Stomach (tissue), 9 donors: ENCODE measurements around the gene GCN1. TPM values are rescaled to one million over a fixed set of nuclear protein-coding genes. Genes with fewer than 3 reads are reported as not detected.

Source experiments
- DNase-seq, 2 donors: peaks; one replicate each; pipeline versions ENCODE4 v3.0.0 to v3.0.0-alpha.2; 2013 to 2019
- H3K27ac ChIP-seq, 5 donors: fragments of 200-600 bp in 4 of 5; sonication (generic) in 4 of 5; one replicate each; pipeline ENCODE4 v1.5.1; 2013 to 2019; ENCODE audit warnings: mild to moderate bottlenecking in 1 of 5, moderate library complexity in 1 of 5
- H3K27me3 ChIP-seq, 3 donors: fragments of 200-600 bp; sonication (generic); one replicate each; pipeline ENCODE4 v1.5.1; 2017 to 2019; ENCODE audit warnings: mixed run types in 1 of 3
- H3K36me3 ChIP-seq, 4 donors: fragments of 200-600 bp; sonication (generic); 1 replicate in 3 of 4; 2 replicates in 1 of 4; pipeline ENCODE4 v1.5.1; 2016 to 2019
- H3K4me1 ChIP-seq, 4 donors: fragments of 200-600 bp; sonication (generic); one replicate each; pipeline ENCODE4 v1.5.1; 2016 to 2019
- H3K4me3 ChIP-seq, 4 donors: fragments of 200-600 bp; sonication (generic) in 3 of 4; one replicate each; pipeline ENCODE4 v1.5.1; 2016 to 2019; ENCODE audit warnings: mild to moderate bottlenecking in 1 of 4
- H3K9me3 ChIP-seq, 4 donors: fragments of 200-600 bp; sonication (generic); one replicate each; pipeline ENCODE4 v1.5.1; 2016 to 2019
- CTCF ChIP-seq, 7 experiments: fragments of 450-650 bp in 4 of 7; fragments of 200-600 bp in 3 of 7; sonication (generic) in 3 of 7; IDR thresholded peaks; one replicate each; pipeline ENCODE4 v1.5.1; 2016 to 2019; ENCODE audit warnings: antibody characterized with exemption in 7 of 7, control low read depth in 2 of 7, mild to moderate bottlenecking in 1 of 7
- EP300 ChIP-seq: sonication (generic); formaldehyde crosslinking; IDR thresholded peaks from one replicate; pipeline ENCODE4 v1.6.1; 2017; ENCODE audit warnings: antibody characterized with exemption
- POLR2A ChIP-seq, 4 donors: fragments of 450-650 bp; IDR thresholded peaks; one replicate each; pipeline ENCODE4 v1.6.1; 2016; ENCODE audit warnings: antibody characterized with exemption in 4 of 4, control low read depth in 2 of 4, mild to moderate bottlenecking in 1 of 4, moderate library complexity in 1 of 4
- POLR2AphosphoS5 ChIP-seq, 3 donors: sonication (generic); formaldehyde crosslinking; IDR thresholded peaks; one replicate each; pipeline ENCODE4 v1.6.1; 2016; ENCODE audit warnings: antibody characterized with exemption in 3 of 3
- WGBS, 5 donors: extraction: QIAGEN DNeasy Blood & Tissue Kit in 3 of 5; methylation state at CpG; one replicate each; pipeline versions ENCODE4 v1.1.5 to v1.1.7; 2013 to 2018; 5-methylcytosine and 5-hydroxymethylcytosine counted together
- intact Hi-C: fragments of 100-400 bp; cut with DNase I; formaldehyde crosslinking; loops from one replicate; pipeline ENCODE4 v1.15.1; 2023; ENCODE audit warnings: low total_unique reads
- polyA plus RNA-seq, 3 donors: library from polyadenylated mRNA; stranded (reverse); fragments of 200-250 nt; gene quantifications; one replicate each; pipeline ENCODE4 v1.2.3, GENCODE V29; 2013
- total RNA-seq, 5 donors: library from RNA; depleted of rRNA; stranded (reverse); fragments of >200 nt; gene quantifications; one replicate each; pipeline versions ENCODE4 v1.1.0 to v1.2.3, GENCODE V29; 2014 to 2016
- donor health status: healthy with polysubstance abuse.
- donor health status: Bipolar disorder and iron deficiency.
- donor health status: healthy.

Gene GCN1
- total and polyA plus RNA-seq, 8 donors, result 8.7 to 226 (median 98.1) TPM

- H3K27ac ChIP-seq, result no peak overlapping the region
- intact Hi-C loops, result no loop called here
- WGBS, 5 donors, result 90 to 99% (median 97%) methylated on average over 8 to 10 of the region's 10 CpGs
- peaks cover 97 to 100% (median 100%) of the 10 kb centered on the region in 4 donors for H3K36me3 ChIP-seq
- H3K4me1 ChIP-seq, result no peaks in the 10 kb centered on the region
- H3K27me3 ChIP-seq, result no peaks in the 10 kb centered on the region
- no peaks in the 10 kb centered on the region for H3K9me3 ChIP-seq
- TF ChIP-seq POLR2AphosphoS5 (IDR thresholded peaks at IDR 0.05) (no peak), POLR2A (IDR thresholded peaks at IDR 0.05) (no peak), EP300 (no peak), CTCF (IDR thresholded peaks at IDR 0.05) (no peak)
- DNase-seq, result no peak
- H3K4me3 ChIP-seq, result no peak overlapping the region
Measured at GRCh38 chr12:120158351-120158750, 36.2 kb downstream of the GCN1 start.

GRCh38 chr12:120157678-120158077, 36.8 kb downstream of the GCN1 start:
- H3K36me3 ChIP-seq, result peaks cover 97 to 100% (median 100%) of the 10 kb centered on the region in 4 donors
- DNase-seq, result no peak
- intact Hi-C loops, result no loop called here
- H3K4me1 ChIP-seq, result no peaks in the 10 kb centered on the region
- TF ChIP-seq POLR2AphosphoS5 (IDR thresholded peaks at IDR 0.05), result no peak
- TF ChIP-seq EP300, result no peak
- no peak for TF ChIP-seq CTCF (IDR thresholded peaks at IDR 0.05)
- no peak for TF ChIP-seq POLR2A (IDR thresholded peaks at IDR 0.05)
- no peaks in the 10 kb centered on the region for H3K9me3 ChIP-seq
- H3K27ac ChIP-seq, result no peak overlapping the region
- WGBS, 5 donors, result 84 to 90% (median 87%) methylated on average over 11 of the region's 11 CpGs
- no peaks in the 10 kb centered on the region for H3K27me3 ChIP-seq
- no peak overlapping the region for H3K4me3 ChIP-seq

- H3K36me3 ChIP-seq, result peaks cover 92 to 100% (median 99%) of the 10 kb centered on the region in 4 donors
- intact Hi-C loops, result no loop called here
- no peak overlapping the region for H3K27ac ChIP-seq
- no peak for DNase-seq
- H3K27me3 ChIP-seq, result no peaks in the 10 kb centered on the region
- TF ChIP-seq CTCF (IDR thresholded peaks at IDR 0.05) (no peak), POLR2A (IDR thresholded peaks at IDR 0.05) (no peak), EP300 (no peak), POLR2AphosphoS5 (IDR thresholded peaks at IDR 0.05) (no peak)
- WGBS, 5 donors, result 86 to 94% (median 90%) methylated on average over 18 to 22 of the region's 22 CpGs
- H3K4me1 ChIP-seq, result no peaks in the 10 kb centered on the region
- H3K9me3 ChIP-seq, result no peaks in the 10 kb centered on the region
- no peak overlapping the region for H3K4me3 ChIP-seq
Measured at GRCh38 chr12:120156315-120157259, 37.9 kb downstream of the GCN1 start.

- H3K27ac ChIP-seq, result no peak overlapping the region
Measured at GRCh38 chr12:120155072-120155471, 39.4 kb downstream of the GCN1 start.

More at GRCh38 chr12:120155072-120155471, 39.4 kb downstream of the GCN1 start:
- 92 to 98% (median 97%) methylated on average over 6 to 15 of the region's 15 CpGs for WGBS, 5 donors
- no peaks in the 10 kb centered on the region for H3K9me3 ChIP-seq
- intact Hi-C loops, result no loop called here
- no peak for TF ChIP-seq EP300
- TF ChIP-seq POLR2A (IDR thresholded peaks at IDR 0.05), result no peak
- no peak for TF ChIP-seq CTCF (IDR thresholded peaks at IDR 0.05)
- no peak for TF ChIP-seq POLR2AphosphoS5 (IDR thresholded peaks at IDR 0.05)
- H3K4me1 ChIP-seq, result no peaks in the 10 kb centered on the region
- peaks cover 92 to 100% (median 99%) of the 10 kb centered on the region in 4 donors for H3K36me3 ChIP-seq
- H3K4me3 ChIP-seq, result no peak overlapping the region
- no peak for DNase-seq
- H3K27me3 ChIP-seq, result no peaks in the 10 kb centered on the region
